Embryonic facial prominence (tissue), 1 donor: Measurements from ENCODE around the gene NOD2.

Experiments used
- DNase-seq: peaks from one replicate; pipeline ENCODE4 v3.0.0-alpha.2; 2016; ENCODE audit errors: extremely low spot score

NOD2 gene

DNA sequence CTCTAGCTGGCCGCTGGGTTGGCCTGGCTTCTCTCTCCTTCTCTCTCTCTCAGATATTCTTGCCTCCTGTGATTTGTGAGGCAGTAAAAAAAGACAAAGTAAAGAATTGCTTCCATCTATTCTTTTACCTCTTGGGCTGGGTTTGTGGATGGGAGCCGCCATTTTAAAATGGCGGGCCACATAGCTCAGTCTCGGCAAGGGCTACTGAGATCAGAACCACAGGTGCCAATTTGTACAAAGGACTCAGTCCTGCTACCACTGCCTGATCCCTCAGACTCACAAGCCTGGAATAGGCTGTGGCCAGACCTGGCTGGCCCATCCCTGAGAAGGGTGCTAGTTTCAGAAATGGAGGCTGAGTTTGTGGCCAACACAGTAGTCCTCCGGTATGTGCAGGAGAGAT, 24.1 kb downstream of the NOD2 start:
- DNase-seq = no peak

DNA sequence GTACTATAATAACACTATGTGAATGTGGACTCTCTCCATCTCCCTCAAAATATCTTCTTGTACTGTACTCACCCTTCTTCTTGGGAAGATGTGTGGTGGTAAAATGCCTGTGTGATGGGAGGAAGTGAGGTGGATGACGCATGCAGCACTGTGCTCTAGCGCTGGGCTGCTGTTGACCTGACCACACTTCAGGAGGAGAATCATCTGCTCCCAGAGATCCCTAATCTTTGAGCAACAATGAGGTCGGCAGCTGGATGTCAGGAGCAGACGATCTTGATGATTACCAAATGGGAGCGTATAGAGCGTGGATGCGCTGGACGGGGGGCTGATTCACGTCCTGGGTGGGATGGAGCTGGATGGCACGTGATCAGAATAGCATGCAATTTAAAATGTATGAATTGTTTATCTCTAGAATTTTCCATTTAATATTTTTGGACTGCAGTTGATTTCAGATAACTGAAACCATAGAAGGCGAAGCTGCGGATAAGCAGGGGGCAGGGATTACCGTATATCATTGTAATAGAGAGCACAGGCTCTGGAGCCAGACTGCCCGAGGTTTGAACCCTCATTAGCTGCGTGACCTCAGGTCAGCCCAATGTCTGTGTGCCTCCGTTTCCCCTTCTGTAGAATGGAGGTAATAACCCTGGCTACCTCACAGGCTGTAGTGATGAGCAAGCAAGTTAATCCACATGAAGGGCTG, 24.8 kb downstream of the NOD2 start:
- no peak for DNase-seq

DNA sequence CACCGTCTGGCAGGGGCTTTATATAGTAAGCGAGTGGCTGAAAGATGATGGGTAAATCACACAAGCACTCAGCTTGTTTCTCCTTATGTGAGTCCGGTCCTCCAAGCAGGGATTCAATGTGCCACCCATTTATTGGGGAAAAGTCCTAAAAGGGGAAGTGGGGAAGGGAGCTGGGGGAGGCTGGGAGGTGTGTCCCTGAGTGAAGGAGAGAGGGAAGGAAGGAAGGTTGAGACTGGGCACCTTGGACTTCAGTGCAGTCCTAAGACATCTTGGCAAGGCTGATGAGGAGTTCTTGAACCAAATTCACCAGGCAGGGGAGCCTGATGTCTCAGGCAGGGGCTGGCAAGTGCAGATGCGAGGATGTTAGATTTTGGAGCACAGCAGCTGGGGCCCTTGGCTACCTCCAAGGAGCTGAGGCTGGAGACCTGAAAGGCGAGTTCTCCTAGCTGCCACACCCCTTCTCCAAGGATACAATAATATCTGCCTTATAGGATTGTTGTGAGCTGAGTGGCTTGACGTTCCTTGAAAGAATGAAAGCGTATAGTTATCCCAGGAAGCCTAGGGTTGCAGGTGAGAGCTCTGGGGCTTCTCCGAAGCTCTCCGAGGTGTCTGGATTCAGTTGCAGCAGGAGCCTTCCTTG, 25.5 kb downstream of the NOD2 start:
- no peak for DNase-seq

DNA sequence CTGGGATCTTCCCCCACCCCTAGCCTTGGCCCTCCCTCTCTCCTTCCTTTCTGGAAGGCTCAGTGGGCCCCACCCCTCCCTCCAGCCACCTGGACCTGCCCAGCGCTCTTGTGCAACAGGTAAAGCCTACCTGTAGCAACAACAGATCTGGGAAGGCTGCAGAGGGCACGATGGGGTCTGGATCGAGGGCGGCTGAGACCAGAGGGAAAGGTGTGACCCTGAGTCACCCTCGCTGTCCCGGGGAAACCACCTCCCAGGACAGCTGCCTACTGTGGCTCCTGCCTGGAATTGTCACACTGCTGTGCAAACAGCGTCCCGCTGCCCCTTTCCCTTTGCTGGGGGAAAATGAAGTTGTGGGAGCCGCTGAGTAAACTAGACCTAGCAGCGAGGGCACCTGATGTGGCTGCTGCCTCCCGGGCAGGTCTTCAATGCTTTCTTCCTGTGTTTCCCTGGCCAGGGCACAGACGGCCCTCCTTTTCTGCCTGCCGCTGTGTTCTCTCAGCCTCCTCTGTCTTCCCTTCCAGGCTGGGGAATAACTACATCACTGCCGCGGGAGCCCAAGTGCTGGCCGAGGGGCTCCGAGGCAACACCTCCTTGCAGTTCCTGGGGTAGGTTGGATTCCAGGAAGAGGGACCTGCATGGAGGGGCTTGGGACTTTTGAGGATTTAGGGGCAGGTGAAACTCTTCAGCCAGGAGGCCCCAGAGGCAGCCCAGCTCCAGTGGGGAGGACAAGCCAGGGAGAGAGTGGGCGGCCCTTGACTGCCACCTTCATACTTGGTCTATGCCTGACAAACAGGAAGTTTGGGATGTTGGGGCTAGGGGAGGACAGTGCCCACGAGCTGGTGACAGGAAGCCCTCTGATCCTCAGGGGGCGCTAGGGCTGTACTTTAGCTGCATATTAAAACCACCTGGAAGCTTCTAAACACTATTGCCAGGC, 26.3 kb downstream of the NOD2 start:
- no peak for DNase-seq

DNA sequence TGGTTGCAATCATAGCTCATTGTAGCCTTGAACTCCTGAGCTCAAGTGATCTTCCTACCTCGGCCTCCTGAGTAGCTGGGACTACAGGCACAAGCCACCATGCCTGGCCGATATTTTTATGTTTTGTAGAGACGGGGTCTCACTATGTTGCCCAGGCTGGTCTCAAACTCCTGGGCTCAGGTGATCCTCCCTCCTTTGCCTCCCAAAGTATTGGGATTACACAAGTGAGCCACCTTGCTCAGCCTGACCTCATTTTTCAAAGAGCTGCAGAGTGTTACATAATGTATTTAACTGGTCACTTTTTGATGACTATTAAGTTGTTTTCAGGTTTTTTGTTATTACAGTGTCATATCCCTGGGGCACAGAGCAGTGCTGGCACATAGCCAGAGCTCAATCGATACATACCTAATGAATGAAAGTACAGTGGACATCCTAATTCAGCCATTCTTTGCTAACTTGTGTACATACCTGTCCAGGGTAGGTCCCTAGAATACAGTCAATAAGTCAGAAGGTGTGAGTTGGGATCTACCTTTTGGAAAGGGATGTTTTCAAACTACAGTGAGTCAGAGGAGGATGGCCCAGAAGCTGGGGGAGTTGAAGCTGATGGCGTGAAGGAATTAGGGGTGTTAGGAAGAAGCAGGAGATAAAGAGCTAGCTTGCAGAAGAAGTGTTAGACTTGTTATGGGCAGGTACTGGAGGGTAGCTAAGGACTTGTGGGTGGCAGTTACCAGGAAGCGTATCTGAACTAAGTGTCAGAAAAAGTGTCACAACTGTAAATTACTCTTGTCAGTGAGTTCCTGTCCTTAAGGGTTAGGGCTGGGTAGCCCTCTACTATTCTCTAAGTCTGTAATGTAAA, 28.4 kb downstream of the NOD2 start:
- DNase-seq = no peak

DNA sequence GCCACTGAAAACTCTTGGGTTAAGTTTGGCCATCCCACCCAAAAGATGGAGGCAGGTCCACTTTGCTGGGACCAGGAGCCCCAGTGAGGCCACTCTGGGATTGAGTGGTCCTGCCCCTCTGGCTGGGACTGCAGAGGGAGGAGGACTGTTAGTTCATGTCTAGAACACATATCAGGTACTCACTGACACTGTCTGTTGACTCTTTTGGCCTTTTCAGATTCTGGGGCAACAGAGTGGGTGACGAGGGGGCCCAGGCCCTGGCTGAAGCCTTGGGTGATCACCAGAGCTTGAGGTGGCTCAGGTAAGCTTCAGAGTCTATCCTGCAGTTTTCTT, 29.0 kb downstream of the NOD2 start:
- no peak for DNase-seq

DNA sequence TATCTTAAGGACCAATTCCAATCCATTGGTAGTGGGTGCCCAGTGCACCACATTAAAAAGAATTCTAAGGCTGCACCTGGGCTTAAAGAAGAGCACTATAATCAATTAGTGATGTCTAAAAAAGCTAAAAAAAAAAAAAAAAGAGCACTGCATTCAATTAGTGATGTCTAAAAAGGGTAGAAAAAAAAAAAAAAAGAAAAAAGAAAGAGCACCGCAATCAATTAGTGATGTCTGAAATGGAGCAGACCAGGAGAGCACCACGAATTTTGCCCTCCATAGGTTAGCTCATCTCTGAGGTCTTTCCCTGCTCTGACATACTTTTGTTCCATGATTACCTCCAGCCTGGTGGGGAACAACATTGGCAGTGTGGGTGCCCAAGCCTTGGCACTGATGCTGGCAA, 29.6 kb downstream of the NOD2 start:
- DNase-seq = no peak

DNA sequence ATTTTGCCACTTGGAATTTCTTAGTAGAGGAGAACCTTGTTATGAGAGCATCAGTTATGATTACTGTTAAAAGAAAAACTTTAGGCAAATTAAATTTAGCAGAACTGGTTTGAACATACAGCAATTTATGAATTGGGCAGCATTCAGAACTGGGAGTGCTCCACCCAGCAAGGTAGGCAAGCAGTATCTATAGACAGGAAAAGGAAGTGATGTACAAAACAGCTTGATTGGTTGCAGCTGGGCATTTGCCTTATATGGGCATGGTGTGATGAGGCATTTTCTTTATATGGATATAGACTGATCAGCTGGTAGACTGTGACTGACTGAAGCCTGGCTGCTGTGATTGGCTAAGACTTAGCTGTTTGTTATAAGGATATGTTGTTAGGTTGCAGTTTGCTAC, 30.9 kb downstream of the NOD2 start:
- DNase-seq = no peak

DNA sequence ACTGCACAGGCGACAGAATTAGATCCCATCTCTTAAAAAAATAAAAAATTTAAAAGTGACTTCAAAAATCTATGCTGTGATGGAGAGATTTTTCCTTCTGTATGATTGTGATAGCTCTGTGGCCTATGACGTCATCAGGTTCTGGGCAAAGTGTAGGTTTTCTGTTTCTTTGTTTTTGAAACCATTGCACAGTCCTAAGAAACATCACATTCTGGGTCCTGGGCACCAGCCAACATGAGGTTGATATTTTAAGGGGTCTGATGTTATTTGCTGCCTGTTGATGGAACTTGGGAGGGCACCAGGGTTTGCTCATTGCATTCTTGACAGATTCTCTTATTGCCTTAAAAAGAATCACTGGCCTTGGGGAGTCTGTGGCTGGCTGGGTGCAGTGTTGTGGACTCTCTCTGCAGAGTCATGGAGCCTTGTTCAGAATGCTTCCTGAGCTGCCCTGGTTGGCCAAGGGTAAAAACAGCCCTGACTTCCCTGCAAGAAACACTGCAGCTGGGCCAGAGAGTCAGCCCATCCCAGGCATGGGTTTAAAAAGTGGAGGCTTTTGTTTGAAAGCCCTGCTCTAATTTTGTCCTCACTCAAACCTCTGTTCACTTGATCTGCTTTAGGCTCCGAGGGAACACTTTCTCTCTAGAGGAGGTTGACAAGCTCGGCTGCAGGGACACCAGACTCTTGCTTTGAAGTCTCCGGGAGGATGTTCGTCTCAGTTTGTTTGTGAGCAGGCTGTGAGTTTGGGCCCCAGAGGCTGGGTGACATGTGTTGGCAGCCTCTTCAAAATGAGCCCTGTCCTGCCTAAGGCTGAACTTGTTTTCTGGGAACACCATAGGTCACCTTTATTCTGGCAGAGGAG, 38.0 kb downstream of the NOD2 start:
- DNase-seq = no peak

DNA sequence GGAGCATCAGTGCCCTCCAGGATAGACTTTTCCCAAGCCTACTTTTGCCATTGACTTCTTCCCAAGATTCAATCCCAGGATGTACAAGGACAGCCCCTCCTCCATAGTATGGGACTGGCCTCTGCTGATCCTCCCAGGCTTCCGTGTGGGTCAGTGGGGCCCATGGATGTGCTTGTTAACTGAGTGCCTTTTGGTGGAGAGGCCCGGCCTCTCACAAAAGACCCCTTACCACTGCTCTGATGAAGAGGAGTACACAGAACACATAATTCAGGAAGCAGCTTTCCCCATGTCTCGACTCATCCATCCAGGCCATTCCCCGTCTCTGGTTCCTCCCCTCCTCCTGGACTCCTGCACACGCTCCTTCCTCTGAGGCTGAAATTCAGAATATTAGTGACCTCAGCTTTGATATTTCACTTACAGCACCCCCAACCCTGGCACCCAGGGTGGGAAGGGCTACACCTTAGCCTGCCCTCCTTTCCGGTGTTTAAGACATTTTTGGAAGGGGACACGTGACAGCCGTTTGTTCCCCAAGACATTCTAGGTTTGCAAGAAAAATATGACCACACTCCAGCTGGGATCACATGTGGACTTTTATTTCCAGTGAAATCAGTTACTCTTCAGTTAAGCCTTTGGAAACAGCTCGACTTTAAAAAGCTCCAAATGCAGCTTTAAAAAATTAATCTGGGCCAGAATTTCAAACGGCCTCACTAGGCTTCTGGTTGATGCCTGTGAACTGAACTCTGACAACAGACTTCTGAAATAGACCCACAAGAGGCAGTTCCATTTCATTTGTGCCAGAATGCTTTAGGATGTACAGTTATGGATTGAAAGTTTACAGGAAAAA, 38.8 kb downstream of the NOD2 start:
- DNase-seq = no peak

DNA sequence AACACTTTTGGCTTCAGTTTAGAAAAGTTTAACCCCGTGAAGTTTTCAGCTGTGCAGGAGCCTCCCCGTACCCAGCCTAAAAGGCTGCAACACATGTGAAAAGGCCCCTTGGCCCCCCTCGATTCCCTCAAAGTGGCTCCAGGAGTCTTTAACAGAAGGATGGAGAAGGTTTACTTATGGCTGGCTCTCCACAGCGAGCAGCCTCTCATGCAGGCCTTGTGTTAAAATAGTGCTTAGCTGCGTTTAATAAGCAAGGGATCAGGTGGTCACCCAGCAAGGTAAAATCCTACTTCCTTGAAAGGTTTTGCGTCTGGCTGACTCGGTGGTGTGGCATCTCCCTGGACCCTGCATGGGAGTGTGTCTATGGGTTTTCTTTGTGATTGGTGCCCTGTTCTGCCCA, 40.1 kb downstream of the NOD2 start:
- no peak for DNase-seq

DNA sequence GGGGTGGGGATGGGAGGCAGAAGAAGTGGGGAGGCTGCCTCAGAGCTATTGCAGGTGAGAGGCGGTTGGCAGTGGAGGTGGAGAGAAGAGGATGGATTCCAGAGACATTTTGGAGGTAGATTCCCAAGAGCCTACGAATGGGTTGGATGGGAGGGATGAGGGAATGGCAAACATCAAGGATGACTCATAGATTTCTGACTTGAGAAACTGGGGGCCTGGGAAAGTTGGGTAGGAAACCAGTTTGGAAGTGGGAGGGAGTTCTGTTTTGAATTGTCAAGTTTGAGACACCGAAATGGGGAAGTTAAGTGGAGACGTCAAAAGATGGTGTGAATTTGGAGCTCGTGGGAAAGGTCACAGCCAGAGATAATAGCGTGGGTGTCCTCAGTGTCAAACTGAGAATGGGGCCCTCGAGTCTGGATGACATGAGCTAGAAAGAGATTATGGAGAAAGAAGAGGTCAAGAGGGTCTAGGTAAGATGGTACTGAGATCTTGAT, 42.3 kb downstream of the NOD2 start:
- DNase-seq = no peak

DNA sequence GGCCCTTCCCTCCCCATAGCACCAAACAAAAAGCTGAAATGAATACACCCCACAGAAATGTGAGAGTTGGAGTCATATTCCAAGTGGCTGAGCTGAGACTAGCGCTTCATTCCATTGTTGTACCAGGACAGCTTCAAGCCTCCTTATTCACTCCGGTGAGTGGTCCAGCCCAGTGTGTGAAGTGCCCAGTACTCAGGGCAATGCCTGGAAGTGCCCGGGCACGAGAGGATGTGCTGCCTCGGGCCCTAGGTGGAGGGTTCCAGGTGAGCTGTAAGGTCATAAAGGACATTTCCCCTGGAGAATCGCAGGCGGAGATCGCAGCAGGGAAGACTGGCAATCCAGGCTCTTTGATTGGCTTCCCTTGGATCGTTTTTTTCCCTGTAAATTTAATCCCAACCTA, 43.0 kb downstream of the NOD2 start:
- no peak for DNase-seq

DNA sequence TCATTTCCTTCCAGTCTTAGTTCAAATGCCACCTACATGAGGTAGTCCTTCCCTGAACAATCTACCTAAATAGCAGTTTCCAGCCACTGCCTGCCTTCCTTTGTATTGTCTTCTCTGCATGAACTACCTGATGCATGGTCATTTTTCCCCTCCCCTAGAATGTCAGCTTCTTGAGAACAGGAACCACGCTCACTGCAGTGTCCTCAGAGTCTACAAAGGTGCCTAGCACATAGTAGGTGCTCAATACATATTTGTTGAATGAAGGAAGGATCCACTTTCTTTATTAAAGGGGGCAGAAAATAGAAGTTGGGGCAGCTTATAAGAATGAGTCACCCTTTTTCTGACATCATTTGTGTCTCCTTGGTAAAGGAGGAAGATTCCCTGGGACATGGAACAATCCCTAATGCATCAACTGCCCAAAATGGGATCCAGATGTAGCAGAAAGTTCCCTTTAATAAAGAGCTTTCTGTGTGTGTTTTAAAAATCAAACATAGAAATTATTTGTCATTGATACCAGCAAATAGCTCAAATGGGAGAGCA, 44.1 kb downstream of the NOD2 start:
- no peak for DNase-seq

DNA sequence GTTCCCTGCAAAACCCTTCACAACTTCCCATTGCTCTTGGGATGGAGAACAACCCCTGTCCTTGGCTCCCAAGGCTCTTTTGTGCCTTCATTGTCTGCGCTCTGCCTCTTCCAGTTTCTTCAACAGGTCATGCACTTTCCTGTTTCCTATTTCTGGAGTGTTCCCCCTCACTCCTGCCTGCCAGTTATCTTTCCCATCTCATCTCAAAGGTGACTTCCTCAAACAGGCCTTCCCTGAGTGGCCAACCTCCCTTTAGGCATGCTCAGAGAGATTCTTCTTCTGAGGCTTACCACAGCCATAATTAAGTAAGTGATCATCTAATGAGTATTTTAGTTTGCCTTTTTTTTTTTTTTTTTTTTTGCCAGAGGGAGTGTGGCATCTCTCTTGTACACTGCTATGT, 45.6 kb downstream of the NOD2 start:
- DNase-seq = no peak

DNA sequence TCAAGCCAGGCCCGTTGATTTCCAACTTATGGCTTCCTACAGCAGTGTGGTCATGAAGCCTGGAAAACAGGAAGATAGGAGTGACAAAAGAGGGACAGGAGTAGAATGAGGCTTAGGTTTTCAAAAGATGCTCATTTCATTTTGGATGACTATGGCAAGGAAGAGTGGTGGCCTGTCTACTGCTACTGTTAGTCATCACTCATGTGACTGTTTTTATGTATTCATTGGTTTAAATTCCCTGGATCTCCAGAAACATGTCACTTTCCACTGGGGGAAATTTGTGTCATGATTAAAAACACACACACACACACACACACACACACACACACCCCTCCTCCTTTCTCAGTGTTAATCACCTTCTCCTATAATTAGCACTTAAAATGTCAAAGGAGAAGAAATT, 47.3 kb downstream of the NOD2 start:
- no peak for DNase-seq

DNA sequence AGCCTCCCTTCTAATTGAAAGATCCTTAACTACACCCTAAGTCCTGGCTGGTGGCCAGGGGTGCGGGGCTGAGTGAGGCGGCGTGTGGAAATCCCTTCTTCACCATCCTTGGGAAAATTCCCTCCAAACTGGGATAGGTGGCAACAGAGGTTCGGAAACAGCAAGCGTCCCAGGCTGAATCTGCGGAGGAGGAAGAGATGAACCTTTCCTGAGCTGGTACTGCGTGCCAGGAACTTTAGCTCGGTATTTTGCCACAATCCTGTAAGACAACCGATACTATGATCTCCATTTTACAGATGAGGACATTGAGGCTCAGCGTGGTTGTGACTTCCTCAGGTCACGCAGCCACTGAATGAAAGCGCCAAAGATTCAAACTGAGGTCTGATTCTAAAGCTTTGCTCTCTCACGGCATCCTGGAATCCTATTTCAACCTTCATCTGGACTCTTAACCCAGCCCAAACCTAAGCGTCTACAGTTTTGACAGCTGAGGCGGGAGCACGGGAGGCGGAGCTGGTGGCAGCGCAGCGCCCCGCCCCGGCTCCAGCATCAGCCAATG, 47.9 kb downstream of the NOD2 start:
- DNase-seq = no peak

DNA sequence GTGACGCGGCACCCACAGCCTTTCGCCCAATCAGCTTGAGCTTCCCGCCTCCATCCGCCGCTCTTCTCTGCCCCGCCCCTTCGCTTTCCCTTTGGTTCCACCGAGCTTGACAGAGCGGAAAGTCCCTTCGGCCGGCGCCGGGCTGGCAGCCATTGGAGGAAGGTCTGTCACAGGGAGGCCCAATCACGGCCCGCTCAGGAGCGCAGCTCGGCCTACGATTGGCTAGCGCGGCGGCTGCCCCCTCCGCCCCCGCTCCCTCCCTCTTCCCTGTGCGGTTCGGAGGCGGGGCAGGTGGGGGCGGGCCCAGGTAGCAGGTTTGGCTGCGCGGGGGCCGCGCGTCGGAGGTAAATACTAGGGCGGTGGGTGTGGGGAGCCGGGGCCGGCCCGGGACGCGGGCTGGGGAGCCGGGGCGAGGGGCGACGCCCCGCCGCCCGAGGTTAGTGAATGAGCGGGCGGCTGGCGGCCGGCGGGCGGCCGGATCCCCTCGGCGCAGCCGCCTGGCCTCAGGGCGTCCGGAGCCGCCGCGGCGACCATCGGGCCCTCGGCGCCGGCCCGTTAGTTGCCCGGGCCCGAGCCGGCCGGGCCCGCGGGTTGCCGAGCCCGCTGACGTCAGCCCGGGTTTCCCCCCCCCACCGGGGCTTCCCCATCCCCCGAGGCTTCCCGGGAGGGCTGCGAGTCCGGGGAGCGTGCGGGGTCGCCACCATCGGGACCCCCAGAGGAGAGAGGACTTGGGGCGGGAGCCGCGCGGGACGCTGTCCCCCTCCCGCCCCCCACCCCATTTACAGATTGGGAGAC, 48.6 kb downstream of the NOD2 start, which contains the start of gene CYLD:
CYLD (plus strand) TSS at position 306 of the 795 bp plus-strand sequence. CDS start 7,613 bp downstream, outside the sequence.
- peak; percentile 99 for DNase-seq
